Renal cortical epithelial cell (primary cell): ENCODE data around the gene YLPM1. TPM values are rescaled to one million over a fixed set of nuclear protein-coding genes. Genes with fewer than 3 reads are reported as not detected.

ENCODE experiments used
- DNase-seq: peaks from one replicate; pipeline ENCODE4 v3.0.0-alpha.2; 2011; ENCODE audit warnings: low read depth
- total RNA-seq: library from RNA; depleted of rRNA; stranded (reverse); fragments of >200 nt; gene quantifications from 2 replicates; pipeline ENCODE4 v1.2.3, GENCODE V29; 2014

Gene YLPM1
- total RNA-seq, 1 donor from 2014 or later: 76.1 TPM

DNA sequence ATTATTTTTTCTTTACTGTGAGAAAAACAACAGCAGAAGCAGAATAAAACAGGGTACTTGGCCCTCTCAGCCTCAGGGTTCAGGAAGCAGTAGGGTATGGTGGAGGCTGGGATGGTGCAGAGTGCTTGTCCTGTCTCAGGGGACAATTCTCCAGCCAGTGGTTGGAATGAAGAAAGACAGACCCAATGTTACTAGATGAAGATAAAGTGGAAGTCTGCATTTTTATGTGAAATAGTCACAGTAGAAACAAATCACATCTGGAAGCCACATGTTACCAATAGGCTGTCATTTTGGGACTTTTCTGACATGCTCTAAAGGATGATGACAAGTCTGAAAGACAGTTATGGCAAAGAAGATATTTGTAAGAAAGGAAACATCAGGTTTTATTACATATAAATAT, 80.5 kb downstream of the YLPM1 start:
- DNase-seq: no peak

DNA sequence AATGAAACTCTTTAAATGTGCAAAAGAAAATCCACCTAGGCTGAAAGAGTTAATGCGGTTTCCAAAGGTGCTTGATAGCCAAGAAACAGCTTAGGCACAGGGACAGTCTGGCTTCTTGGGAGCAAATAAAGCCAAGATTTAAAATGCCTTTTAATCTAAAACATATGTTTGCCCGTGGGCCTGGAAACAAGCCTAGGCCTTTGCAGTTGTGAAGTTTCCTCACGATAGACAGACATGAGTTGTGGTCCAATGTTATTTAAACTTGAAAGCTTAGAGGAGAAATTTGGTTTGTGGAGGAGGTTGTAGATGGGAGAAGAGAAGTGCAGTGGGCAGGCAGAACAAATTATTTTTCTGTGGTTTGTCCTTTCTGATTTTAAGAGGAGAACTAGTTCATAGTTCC, 83.1 kb downstream of the YLPM1 start:
- no peak for DNase-seq

DNA sequence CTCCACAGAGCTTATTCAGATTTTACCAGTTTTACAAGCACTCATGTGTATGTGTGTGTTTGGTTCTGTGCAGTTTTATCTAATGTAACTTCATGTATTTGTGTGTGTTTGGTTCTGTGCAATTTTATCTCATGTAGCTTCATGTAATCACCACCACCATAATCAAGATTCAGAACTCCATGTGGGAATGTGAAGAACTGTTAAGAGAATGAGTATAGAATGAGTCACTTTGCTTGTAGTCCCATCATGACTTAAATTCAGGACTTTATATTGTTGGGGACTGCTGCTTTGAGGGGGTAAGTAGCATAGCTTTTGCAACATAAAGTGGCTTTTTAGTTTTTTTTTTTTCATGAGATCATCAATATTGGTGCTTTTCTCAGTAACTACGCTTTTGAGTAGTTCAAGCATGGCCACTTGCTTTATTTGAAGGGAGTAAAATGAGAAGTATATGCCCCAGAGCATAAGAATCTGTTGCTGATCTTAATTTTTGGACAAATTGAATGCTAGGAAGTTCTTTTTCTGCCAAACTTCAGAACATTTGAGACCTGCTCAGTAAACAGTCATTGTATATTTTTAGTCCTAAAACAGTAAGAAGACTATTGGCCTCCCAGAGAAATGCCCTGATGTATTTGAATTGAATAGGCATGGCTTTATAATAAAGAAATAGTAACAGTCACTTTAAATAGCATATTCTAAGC, 84.0 kb downstream of the YLPM1 start:
- peak; percentile 56 for DNase-seq

DNA sequence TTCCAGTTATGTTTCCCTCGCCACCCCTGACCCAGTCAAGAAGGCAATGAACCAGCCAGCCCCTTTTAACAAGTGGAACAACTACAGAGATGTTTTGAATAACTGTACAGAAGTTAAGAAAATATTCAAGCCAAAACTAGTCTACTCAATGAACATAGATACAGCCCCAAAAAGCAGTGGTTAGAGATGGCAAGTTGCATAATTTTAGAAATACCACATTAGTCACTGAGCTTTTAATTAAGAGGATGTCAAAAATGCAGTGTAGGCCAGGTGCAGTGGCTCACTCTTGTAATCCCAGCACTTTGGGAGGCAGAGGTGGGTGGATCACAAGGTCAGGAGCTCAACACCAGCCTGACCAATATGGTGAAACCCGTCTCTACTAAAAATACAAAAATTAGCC, 85.7 kb downstream of the YLPM1 start:
- no peak for DNase-seq

DNA sequence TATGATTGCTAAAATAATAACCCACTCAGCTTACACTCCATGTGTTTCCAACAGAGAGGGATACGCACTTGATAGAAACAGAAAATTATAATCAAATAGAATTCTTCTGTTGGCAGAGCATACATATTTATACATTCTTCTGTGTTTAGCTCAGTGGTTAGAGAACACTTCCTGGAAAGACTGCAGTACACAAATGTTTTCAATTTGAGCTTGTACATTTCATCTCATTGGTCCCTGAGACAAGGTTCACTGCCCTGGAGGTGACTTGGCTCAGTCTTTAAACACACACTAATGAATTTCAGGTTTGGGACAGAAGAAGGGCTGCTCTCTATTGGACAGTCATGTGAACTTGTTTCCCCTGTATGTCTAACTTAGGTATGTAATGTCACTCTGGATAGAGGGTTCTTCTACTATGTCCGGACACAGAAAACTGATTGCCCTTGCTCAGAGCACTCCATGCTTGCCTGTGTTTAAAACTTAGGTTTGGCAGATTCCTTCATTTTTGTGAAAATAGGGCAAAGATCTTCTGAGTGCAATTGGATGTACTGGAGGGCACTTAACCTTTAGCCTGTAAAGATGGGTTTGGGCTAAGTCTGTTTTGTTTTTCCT, 89.9 kb downstream of the YLPM1 start:
- DNase-seq: peak; percentile 81

DNA sequence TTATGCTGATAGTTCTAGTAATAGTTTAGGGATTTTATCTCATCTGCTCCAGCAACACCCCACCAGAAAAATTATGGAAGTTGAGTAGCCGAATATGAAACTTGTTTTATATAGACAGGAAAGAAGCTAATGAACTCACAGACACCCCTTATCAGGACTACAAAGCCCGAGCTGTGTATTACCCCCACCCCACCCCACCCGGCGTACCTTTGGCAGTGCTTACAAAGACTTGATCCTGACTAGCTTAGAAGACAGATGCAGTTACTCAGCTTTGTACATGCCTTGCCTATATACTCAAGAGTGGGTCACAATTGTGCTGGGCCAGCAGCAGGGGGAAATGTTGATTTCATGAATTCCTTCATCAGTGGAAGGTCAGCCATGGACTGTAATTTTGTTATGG, 90.5 kb downstream of the YLPM1 start:
- no peak for DNase-seq

DNA sequence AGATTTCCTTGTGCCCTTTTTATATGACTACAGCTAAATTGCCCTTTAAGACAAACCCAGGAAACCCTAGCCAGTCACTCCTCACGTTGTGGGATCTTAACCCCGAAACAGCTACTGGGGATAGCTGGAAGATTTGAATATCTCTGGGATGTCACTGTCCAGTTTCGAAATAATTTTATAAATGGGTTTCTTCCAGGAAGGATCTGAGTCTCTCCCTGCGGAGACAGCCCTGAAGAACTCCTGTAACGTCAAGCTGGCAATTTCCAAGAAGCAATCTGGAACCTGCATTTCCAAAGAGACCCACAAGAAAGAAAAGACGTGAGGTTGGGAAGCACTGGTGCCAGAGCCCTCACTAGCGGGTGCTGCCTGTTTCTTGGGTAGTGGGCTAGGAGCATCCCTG, 91.9 kb downstream of the YLPM1 start:
- no peak for DNase-seq

DNA sequence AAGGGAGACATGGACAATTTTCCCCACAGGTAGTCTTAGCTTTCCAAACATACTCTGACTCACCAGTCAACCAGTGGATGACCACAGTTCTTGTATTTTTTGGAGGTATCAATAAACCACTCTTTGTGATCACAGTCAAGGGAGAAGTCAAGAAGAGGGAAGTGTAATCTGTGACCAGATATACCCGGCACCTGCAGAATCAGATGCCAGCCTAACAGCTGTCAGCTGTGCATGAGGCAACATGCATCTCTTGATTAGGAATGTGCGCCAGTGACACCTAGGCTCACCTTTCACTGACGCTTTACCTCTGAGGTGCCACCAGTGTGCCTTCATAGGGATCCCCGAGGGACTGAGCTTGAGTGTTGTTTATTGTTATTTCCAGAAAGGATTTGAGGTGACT, 92.8 kb downstream of the YLPM1 start:
- no peak for DNase-seq

DNA sequence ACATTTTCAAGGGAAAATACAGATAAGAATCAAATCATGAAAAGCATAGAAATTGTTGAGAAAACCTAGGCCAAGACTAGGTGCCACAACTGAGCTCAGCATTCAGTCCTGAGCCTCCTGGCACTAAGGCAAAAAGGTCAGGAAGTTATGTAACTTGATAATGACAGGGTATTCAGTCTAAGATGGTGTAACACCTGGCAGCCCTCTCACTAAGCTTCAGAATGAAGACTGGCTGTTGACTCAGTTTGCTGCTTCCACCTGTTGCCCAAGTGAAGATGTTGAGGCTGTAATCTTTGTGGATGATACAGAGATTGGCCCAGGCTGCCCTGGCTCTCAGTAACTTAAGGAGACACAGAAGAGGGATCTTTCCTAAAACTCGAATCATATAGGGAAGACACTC, 93.2 kb downstream of the YLPM1 start:
- DNase-seq: no peak

DNA sequence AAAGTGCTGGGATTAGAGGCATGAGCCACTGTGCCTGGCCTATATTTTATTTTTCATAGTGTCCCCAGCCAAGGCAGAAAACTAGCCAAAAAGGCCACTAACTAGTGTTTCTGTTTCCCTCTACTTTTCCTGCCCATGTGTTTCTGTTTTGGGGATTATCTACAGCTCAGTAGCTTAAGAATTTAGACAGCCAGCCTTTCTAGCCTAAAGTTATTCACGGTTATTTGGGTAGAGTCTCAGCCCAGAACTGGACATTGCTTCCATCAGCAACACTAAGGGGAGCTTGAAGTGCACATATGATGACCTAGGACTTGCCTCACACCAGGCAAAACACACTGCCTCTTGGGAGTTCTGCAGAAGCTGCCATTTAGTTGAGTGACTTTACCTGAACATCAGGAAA, 94.9 kb downstream of the YLPM1 start:
- no peak for DNase-seq

DNA sequence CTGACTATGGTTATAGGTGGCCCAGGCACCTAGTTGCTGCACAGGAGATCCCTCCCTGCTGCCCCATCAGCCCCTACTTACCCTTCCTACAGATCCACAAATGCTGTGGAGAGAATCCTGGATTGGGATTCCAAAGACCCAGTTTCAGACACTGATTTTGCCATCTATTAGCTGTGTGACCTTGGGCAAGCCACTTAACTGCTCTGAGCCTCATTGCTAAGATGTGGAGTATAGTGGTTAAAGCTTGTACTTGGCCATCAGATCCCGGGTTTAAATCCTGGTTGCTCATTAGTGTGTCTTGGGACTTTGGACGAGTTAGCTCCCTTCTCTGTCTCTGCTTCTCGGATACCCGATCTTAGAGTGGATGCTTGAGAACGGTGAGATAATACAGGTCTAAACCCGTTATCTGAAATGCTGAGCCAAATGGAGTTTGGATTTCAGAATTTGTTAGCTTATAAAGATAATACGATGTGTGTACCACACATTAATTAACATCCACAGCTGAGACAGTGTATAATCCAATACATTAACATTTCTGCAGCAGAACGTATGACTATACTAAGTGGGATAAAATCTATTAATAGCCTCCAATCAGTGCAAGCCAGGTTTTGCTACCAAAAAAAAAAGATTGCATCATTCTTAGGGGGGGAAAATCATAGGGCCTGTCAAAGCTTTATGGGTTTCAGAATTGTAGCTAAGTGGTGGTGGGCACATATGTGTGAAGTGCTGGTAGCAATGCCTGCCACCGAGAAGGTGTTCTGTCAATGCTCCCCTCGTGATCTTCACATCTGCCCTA, 96.8 kb downstream of the YLPM1 start:
- DNase-seq: no peak

DNA sequence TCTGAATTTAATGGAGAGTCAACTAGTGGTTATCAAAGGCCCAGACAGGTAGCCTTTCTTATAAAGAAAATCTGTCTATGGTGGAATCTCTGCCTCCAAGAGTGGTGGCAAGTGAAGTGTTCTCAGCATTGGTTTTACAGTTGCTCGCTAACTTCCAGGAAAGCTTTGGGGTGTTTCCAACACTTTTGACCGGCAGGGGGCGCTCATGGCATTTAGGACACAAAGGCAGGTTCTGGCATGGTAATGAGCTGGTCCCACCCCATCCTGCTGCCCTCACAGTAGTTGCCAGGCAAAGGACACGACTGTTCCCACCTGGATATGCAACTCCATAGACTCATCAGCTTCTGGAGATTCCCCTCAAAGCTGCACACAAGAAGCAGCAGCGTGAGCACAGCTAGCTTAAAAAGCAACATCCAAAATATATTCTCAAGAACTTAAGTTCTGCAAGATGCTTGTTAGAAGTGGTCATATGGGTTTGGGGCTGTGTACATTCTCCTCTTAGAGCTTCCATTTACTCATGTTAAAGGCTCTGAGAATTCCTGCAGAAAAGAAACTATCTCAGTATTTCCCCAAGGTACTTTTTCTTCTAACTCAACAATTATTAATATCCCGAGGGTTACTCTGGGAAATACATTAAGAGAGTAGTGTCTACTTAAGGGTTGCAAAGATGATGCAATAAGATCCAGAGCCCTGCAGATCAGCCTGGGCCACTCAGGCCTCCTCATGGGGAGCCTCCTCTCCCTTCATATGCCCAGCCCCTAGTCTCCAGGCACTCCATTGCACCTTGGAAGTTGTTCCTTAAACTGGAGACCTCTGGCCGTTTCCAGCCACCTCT, 98.0 kb downstream of the YLPM1 start:
- DNase-seq: peak; percentile 66

DNA sequence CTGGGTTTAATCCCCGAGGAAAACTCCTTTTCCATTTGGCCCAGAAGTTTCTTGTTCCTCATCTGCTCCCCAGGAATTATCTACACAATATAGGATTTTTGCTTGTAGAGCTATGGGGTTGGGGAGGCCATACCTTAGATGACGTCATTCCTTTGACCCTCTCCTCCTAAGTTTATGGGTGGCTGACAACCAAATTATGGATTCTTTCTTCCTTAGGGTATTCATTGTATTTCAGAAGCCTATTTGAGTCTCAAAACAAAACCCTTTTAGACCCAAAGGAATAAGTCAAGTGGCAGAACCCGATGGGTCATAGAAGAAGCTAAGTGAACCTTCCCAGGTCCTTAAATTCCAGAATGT, 98.6 kb downstream of the YLPM1 start:
- DNase-seq: no peak

DNA sequence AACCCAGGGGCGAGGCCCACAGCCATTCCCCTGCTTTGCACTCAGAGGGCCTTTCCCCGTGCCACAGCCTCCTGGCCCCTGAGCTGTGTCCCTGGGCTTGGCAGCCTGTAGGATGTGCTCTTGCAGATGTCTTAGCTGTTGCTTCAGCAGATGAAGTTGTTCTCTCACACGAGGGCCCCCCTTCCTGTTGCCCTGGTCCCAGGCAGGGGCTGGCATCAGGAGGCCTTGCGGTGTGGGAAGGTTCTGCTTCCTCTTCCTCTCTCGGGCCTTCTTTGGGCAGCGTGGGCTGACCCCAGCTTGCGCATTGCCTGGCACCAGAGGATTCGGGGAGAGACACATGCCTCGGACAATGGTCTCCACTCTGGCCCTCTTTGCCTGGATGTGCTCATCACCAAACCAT, 100.2 kb downstream of the YLPM1 start:
- no peak for DNase-seq

DNA sequence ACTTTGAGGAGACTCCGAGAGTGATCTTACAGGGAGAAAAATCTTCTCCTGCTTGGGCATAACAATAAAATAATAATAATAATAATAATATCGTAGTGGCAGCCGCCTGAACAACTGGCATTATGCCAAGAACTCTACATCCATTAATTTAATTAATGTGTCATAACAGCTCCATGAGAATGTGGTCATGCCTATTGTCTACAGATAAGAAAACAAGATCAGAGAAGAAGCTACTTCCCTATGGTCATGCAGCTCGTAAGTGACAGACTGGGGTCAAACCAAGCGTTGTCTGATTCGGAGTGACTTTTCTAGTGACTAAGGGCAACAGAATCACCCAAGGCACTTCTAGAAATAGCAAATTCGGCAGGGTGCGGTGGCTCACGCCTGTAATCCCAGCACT, 101.1 kb downstream of the YLPM1 start:
- DNase-seq: no peak

DNA sequence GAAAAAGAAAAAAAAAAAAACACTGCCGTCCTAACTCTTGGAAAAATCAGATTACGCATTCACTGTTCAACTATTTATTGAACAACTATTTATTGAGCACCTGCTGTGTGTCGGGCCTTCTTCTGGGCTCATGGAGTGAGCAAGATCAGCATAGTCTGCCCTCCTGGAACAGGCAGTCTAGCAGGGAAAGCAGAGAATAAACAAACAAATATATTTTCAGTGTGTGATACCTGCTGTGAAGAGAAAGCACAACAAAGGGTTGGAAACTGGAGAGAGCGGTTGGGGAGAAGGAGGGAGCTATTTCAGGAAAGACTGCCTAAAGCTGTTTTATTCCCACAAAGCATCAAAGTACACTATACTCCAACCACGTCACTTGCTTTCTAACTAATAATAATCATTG, 102.0 kb downstream of the YLPM1 start:
- DNase-seq: no peak

DNA sequence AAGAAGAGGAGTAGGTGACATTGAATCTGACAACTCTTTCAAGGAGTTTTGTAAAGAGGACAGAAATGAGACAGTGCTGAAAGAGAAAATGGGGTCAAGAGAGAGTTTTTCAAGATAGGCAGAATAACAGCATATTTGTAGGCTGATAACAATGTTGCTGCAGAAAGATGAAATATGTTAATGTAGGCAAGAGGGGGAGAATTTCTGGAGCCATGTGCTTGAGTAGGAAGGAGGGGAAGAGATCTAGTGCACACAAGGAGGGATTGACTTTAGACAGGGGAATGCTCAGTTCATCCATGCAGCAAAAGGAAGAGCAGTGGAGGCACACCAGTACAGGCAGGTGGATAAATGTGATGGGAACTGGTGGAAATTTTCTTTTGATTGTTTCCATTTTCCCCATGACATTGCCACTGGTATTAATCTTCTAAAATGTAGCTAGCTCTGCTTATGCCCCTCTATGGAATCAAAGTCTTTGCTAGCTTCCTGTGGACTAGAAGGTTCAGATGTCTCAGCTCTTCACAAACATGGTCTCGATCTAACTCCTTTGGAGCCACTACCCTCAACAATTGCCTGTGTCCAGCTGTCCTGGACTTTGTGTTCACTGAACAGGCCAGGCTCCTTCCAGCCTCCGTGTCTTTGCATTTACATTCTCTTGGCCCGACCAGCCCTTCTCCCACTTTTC, 103.7 kb downstream of the YLPM1 start:
- no peak for DNase-seq

DNA sequence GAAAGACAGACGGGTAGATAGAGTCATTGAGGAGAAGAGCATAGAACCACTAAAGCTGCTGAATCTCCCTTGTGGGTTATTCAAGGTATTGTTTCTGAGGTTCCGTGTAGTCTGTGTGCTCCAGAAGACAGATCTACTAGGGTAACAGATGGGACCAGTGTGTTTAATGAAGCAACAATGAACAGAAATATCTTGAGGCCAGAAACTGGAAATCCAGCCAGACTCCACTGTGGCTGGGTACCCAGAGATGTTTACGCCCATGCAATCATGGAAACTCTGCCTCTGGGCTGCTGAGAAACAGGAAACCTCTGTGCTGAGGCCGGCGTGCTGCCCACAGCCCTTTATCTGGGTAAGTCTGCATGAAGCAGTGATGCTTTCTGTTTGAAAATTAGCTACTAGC, 104.6 kb downstream of the YLPM1 start:
- DNase-seq: no peak

DNA sequence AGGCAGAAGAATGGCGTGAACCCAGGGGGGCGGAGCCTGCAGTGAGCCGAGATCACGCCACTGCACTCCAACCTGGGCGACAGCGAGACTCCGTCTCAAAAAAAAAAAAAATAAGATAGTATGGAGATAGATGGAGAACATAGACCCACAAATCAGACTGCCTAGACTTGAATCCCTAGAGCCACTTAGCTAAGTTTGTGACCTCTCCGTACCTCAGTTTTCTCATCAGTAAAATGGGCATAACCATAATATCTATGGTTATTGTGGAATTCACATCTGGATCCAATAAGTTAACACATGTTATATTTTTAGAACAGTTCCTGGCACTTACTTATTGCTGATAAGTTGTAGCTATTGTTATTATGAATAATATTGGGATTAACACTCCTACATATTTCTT, 105.6 kb downstream of the YLPM1 start:
- no peak for DNase-seq

DNA sequence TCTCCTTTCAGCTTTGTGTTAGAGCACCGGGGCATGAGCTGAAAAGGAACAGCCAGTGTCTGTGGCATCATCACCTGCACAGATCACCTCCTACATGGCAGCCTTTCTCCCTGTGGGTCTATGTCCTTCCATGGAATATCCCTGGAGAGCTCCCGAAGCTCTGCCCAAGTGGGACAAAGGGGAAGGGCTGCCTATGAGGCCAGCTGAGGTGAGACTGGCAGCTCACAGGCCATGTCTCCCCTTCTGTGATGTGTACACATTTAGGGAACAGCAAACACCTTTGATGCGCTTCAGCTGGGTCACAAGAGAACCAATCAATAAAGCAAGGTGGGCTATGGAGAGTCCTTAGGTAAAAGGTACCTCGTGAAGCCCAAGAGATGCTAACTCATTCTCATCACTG, 108.7 kb downstream of the YLPM1 start:
- no peak for DNase-seq

DNA sequence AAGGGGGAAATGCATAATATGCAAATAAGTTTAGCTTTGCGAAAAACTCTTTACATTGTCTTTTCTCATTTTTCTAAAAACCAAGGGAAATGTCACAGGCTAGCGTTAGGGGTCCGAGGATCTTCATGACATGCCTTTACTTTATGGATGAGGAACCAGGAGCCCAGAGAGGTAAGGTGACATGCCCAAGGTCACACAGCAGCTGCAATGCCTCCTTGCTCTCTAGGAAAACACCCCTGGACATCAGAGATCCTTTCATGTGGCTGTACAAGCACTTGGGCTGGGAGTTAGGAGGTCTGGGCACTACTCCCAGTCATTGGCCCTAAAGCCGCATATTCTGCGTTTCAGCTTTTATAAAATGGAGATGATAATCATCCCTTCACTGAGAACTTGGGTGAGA, 112.1 kb downstream of the YLPM1 start:
- no peak for DNase-seq
